HG02870 (cell line): Measurements from ENCODE around the gene AFF4.

ENCODE experiments used
- ATAC-seq: cut with Tn5 transposase; IDR thresholded peaks from one replicate; pipeline ENCODE4 v1.9.1; 2021; ENCODE audit warnings: mild to moderate bottlenecking, moderate library complexity; ENCODE audit not compliant: unreplicated experiment

AFF4 gene

GRCh38 chr5:132828846-132829494, 134.5 kb downstream of the AFF4 start:
- ATAC-seq: no peak

DNA sequence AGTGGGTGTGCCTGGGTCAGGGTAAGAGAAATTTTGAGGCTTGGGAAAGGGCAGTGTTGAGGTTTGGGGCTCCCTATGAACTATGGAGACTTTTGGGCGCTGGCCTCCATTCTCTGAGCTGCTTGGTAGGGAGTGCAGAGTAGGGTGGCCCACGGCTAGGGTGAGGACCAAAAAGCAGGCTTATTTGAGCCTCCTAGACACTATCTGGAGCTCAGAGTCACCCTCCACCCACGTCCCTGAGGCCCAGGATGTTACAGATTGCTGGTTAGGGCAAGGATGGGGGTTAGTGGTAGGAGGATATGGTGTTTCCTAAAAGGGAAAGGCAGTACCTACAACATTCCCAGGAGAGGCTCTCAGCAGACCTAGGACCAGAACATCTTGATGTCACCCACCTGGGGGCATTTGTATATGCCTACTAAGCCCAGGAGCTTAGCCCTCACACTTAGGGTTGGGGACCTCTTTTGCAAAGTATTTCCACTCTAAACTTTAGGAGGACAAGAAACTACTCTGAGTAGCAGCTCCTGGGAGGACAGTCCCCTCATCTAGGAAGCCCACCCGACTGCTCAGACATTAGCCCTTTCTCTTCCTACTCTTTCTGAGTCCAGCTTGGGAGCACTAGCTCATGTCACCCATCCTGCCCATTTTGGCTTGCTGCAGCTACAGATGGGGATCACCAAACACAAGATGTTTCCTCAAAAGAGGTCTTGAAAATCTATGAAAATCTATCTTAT, 135.3 kb downstream of the AFF4 start:
- ATAC-seq: no peak

DNA sequence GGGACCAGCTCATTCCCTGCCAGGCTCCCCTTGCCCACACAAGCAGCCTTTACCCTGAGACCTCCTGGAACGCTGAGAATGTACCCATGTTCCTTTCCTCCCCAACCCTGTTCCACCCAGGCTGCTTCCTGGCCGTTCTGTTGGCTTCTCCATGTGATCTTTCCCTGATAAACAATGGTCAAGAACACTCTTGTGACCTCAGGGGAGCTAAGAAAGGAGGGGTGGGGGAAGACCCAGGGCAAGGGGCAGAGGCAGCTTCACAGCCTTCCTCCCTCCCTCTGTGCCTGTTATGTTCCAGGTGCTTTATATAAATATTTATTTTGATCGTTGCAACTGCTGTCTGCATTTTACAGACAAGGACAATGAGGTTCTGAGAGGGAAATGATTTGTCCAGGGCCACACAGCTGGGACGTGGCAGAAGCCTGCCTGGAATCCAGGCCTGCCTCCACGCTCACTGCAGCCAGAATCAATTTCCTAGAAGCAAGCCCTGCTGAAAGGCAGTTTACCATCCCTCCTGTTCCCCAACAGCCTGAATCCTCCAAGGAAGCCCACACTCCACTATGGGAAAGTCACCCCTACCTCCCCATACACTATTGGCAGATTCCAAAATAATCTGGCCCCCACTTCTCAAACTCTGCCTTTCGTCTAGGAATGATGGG, 136.9 kb downstream of the AFF4 start:
- no peak for ATAC-seq

DNA sequence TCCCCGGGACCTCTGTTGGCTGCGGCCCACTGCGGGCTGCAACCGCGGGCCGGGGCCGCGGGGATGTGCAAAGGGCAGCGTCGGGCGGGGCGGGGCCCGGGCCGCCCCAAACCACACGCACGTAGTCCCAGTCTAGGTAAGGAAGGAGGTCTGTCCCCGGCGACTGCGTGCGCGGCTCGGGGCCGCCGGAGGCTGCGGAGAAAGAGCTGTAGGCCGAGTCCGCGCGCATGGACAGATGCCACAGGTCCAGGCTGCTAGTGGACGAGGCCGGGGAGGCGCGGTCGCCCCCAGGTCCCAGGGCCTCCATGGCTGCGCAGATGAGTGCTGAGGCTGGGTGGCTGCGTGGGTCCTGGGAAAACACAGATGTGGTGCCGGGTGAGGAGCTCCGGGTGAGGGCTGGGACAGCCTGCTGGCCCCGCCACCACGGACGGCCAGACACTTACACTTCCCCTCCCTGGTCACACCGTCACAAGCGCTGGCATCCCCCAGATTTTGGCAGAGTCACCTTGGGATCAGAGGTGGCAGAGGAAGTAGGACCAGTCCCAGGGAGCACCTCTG, 137.5 kb downstream of the AFF4 start:
- no peak for ATAC-seq
